Measurements from ENCODE around the gene C16orf92.

C16orf92 gene

GRCh38 chr16:30022887-30023286, at the start of gene C16orf92:
Gene C16orf92, plus strand, starts transcription at chr16:30023198. Its CDS starts 143 bp downstream, at chr16:30023341.
- Histone ChIP-seq H3K27ac (ENCODE audit: low read length) (no peak within 1 kb of the TSS), H3K4me1 (ENCODE audit: insufficient read depth, low read length) (peaks cover 16% of the 10 kb centered on the region), H3K4me2 (ENCODE audit: insufficient read depth, low read length) (no peak within 1 kb of the TSS), H3K4me3 (ENCODE audit: low read depth in 1 of 2, low read length in 2 of 2) (no peak within 1 kb of the TSS), H3K9ac (ENCODE audit: low read depth, low read length) (no peak within 1 kb of the TSS), H4K20me1 (ENCODE audit: insufficient read depth, low read length) (no peaks in the 10 kb centered on the region), H3K27me3 (ENCODE audit: insufficient read depth, low read length, poor library complexity) (no peaks in the 10 kb centered on the region), H2AFZ (ENCODE audit: low read depth, low read length) (no peak within 1 kb of the TSS), H3K79me2 (ENCODE audit: insufficient read depth, low read length) (no peaks in the 10 kb centered on the region), H3K9me3 (ENCODE audit: insufficient read depth, low read length, severe bottlenecking) (no peaks in the 10 kb centered on the region), H3K36me3 (ENCODE audit: insufficient read depth, low read length) (no peaks in the 10 kb centered on the region)
- TF ChIP-seq EZH2 (IDR thresholded peaks at IDR 0.05; ENCODE audit: borderline replicate concordance, low read depth, low read length, severe bottlenecking) (no peak), CTCF (IDR thresholded peaks at IDR 0.05; ENCODE audit: borderline replicate concordance, extremely low read depth, low read length, poor library complexity, severe bottlenecking) (no peak)
- no peak for DNase-seq
- ATAC-seq (ENCODE audit: insufficient read depth, low read depth) = no peak

- peak; percentile 94 for ATAC-seq (ENCODE audit: insufficient read depth, low read depth)
These were observed 49.4 kb upstream of the C16orf92 start, which contains the start of gene TAOK2 for GRCh38 chr16:29973384-29974246. Gene TAOK2, plus strand, starts transcription at chr16:29973868. Its CDS starts 3,905 bp downstream, at chr16:29977773.

GRCh38 chr16:29974291-29975133, 48.5 kb upstream of the C16orf92 start:
- Histone ChIP-seq H3K79me2 (ENCODE audit: insufficient read depth, low read length) (peaks cover 49% of the 10 kb centered on the region), H3K27me3 (ENCODE audit: insufficient read depth, low read length, poor library complexity) (no peaks in the 10 kb centered on the region), H3K9ac (ENCODE audit: low read depth, low read length) (peak overlapping the region; percentile 90), H2AFZ (ENCODE audit: low read depth, low read length) (peak overlapping the region; percentile 97), H4K20me1 (ENCODE audit: insufficient read depth, low read length) (peaks cover 48% of the 10 kb centered on the region), H3K36me3 (ENCODE audit: insufficient read depth, low read length) (peaks cover 47% of the 10 kb centered on the region), H3K9me3 (ENCODE audit: insufficient read depth, low read length, severe bottlenecking) (no peaks in the 10 kb centered on the region), H3K4me2 (ENCODE audit: insufficient read depth, low read length) (peak overlapping the region; percentile 79), H3K4me1 (ENCODE audit: insufficient read depth, low read length) (peaks cover 45% of the 10 kb centered on the region), H3K4me3 (ENCODE audit: low read depth in 1 of 2, low read length in 2 of 2) (peak overlapping the region; percentile 80 to 92), H3K27ac (ENCODE audit: low read length) (peak overlapping the region; percentile 88)
- TF ChIP-seq EZH2 (IDR thresholded peaks at IDR 0.05; ENCODE audit: borderline replicate concordance, low read depth, low read length, severe bottlenecking) (no peak), CTCF (IDR thresholded peaks at IDR 0.05; ENCODE audit: borderline replicate concordance, extremely low read depth, low read length, poor library complexity, severe bottlenecking) (peak; percentile 17)
- ATAC-seq (ENCODE audit: insufficient read depth, low read depth) = no peak
- no peak for DNase-seq

More at GRCh38 chr16:29973384-29974246, 49.4 kb upstream of the C16orf92 start, which contains the start of gene TAOK2:
- Histone ChIP-seq H3K36me3 (ENCODE audit: insufficient read depth, low read length) (peaks cover 43% of the 10 kb centered on the region), H3K79me2 (ENCODE audit: insufficient read depth, low read length) (peaks cover 49% of the 10 kb centered on the region), H3K4me3 (ENCODE audit: low read depth in 1 of 2, low read length in 2 of 2) (peak within 1 kb of the TSS; percentile 80 to 92), H3K27ac (ENCODE audit: low read length) (peak within 1 kb of the TSS; percentile 88), H3K9me3 (ENCODE audit: insufficient read depth, low read length, severe bottlenecking) (no peaks in the 10 kb centered on the region), H2AFZ (ENCODE audit: low read depth, low read length) (peak within 1 kb of the TSS; percentile 97), H3K4me2 (ENCODE audit: insufficient read depth, low read length) (peak within 1 kb of the TSS; percentile 79), H3K27me3 (ENCODE audit: insufficient read depth, low read length, poor library complexity) (no peaks in the 10 kb centered on the region), H3K4me1 (ENCODE audit: insufficient read depth, low read length) (peaks cover 45% of the 10 kb centered on the region), H3K9ac (ENCODE audit: low read depth, low read length) (peak within 1 kb of the TSS; percentile 90), H4K20me1 (ENCODE audit: insufficient read depth, low read length) (peaks cover 42% of the 10 kb centered on the region)
- TF ChIP-seq EZH2 (IDR thresholded peaks at IDR 0.05; ENCODE audit: borderline replicate concordance, low read depth, low read length, severe bottlenecking) (no peak), CTCF (IDR thresholded peaks at IDR 0.05; ENCODE audit: borderline replicate concordance, extremely low read depth, low read length, poor library complexity, severe bottlenecking) (no peak)
- DNase-seq = peak; percentile 100

Data from DND-41 (cell line).